ES-I3 (cell line): Measurements from ENCODE around the gene TGM4.

Source experiments
- H3K36me3 ChIP-seq: 2 replicates; pipeline ENCODE4 v1.6.1; 2013; ENCODE audit warnings: mild to moderate bottlenecking, low read length, control low read depth, moderate library complexity; ENCODE audit not compliant: insufficient read depth
- H3K4me1 ChIP-seq: 2 replicates; pipeline ENCODE4 v1.6.1; 2013; ENCODE audit warnings: mild to moderate bottlenecking, control low read depth, low read length; ENCODE audit not compliant: insufficient read depth
- H3K9ac ChIP-seq: 2 replicates; pipeline ENCODE4 v1.6.1; 2013; ENCODE audit warnings: low read depth, mild to moderate bottlenecking, low read length, moderate library complexity
- H3K9me3 ChIP-seq: 2 replicates; pipeline ENCODE4 v1.6.1; 2013; ENCODE audit warnings: mild to moderate bottlenecking, low read length, moderate library complexity; ENCODE audit not compliant: control insufficient read depth, insufficient read depth

TGM4 gene

GRCh38 chr3:44962621-44963393 is 88.4 kb downstream of the TGM4 start:
- Histone ChIP-seq H3K4me1 (no peaks in the 10 kb centered on the region), H3K36me3 (no peaks in the 10 kb centered on the region), H3K9ac (no peak overlapping the region), H3K9me3 (no peaks in the 10 kb centered on the region)

GRCh38 chr3:44963571-44964325 is 89.3 kb downstream of the TGM4 start:
- Histone ChIP-seq H3K36me3 (no peaks in the 10 kb centered on the region), H3K9me3 (no peaks in the 10 kb centered on the region), H3K9ac (no peak overlapping the region), H3K4me1 (no peaks in the 10 kb centered on the region)
